MM.1S (cell line): ENCODE measurements around the gene SH3D19.

Experiments
- DNase-seq: peaks from one replicate; pipeline ENCODE4 v3.0.0-alpha.2; 2015
- H2AFZ ChIP-seq: fragments of 300-600 bp; sonication (generic); 2 replicates; pipeline ENCODE4 v1.6.0; 2016; ENCODE audit warnings: antibody characterized with exemption, low read length
- H3F3A ChIP-seq: fragments of 300-600 bp; sonication (generic); 2 replicates; pipeline ENCODE4 v1.6.1; 2016; ENCODE audit warnings: mild to moderate bottlenecking, antibody characterized with exemption, low read length, moderate library complexity, mixed read lengths; ENCODE audit not compliant: insufficient read depth
- H3K27ac ChIP-seq: fragments of 300-600 bp; sonication (generic); 2 replicates; pipeline ENCODE4 v1.5.1; 2016; ENCODE audit warnings: mild to moderate bottlenecking, low read length
- H3K27me3 ChIP-seq: fragments of 300-600 bp; sonication (generic); replicated peaks from 2 replicates; pipeline ENCODE4 v1.6.0; 2016; ENCODE audit warnings: low read length; ENCODE audit not compliant: insufficient read depth
- H3K36me3 ChIP-seq: fragments of 300-600 bp; sonication (generic); replicated peaks from 2 replicates; pipeline ENCODE4 v1.6.1; 2016; ENCODE audit warnings: mild to moderate bottlenecking, low read length, mixed read lengths; ENCODE audit not compliant: insufficient read depth
- H3K4me1 ChIP-seq: fragments of 300-600 bp; sonication (generic); 2 replicates; pipeline ENCODE4 v1.6.1; 2016; ENCODE audit warnings: low read length, mixed read lengths
- H3K4me2 ChIP-seq: fragments of 300-600 bp; sonication (generic); 2 replicates; pipeline ENCODE4 v1.6.0; 2016; ENCODE audit warnings: low read depth, low read length
- H3K4me3 ChIP-seq: fragments of 300-600 bp; sonication (generic); 2 replicates; pipeline ENCODE4 v1.5.1; 2016; ENCODE audit warnings: low read length, mixed read lengths
- H3K79me2 ChIP-seq: fragments of 300-600 bp; sonication (generic); 2 replicates; pipeline ENCODE4 v1.6.1; 2016; ENCODE audit warnings: mixed run types, low read length, mixed read lengths
- H3K9ac ChIP-seq: fragments of 300-600 bp; sonication (generic); 2 replicates; pipeline ENCODE4 v1.6.1; 2016; ENCODE audit warnings: low read length, mixed read lengths
- H3K9me2 ChIP-seq: fragments of 300-600 bp; sonication (generic); replicated peaks from 2 replicates; pipeline ENCODE4 v1.6.1; 2016; ENCODE audit warnings: mild to moderate bottlenecking, low read length, mixed read lengths; ENCODE audit not compliant: insufficient read depth
- H3K9me3 ChIP-seq: fragments of 300-600 bp; sonication (generic); replicated peaks from 2 replicates; pipeline ENCODE4 v1.6.1; 2016; ENCODE audit warnings: mild to moderate bottlenecking, low read length, mixed read lengths; ENCODE audit not compliant: insufficient read depth
- H4K20me1 ChIP-seq: fragments of 300-600 bp; sonication (generic); 2 replicates; pipeline ENCODE4 v1.6.1; 2016; ENCODE audit warnings: mild to moderate bottlenecking, low read length, moderate library complexity, mixed read lengths; ENCODE audit not compliant: insufficient read depth
- CTCF ChIP-seq: fragments of 300-600 bp; sonication (generic); IDR thresholded peaks from 2 replicates; pipeline ENCODE4 v1.5.1; 2016; ENCODE audit warnings: antibody characterized with exemption, low read length, mixed read lengths
- EZH2 ChIP-seq: fragments of 300-600 bp; sonication (generic); optimal IDR thresholded peaks from 2 replicates; pipeline ENCODE3; 2017; ENCODE audit warnings: low read depth, mild to moderate bottlenecking, antibody characterized with exemption, low read length, mixed read lengths
- EZH2phosphoT487 ChIP-seq: fragments of 300-600 bp; sonication (generic); IDR thresholded peaks from 2 replicates; pipeline ENCODE4 v1.6.1; 2018; ENCODE audit warnings: antibody characterized with exemption, low read length

The SH3D19 gene

GRCh38 chr4:151163855-151164254 lies 161.6 kb downstream of the SH3D19 start:
- Histone ChIP-seq H3K9ac (no peak overlapping the region), H2AFZ (no peak overlapping the region), H4K20me1 (no peaks in the 10 kb centered on the region), H3K4me2 (no peak overlapping the region), H3K27ac (no peak overlapping the region), H3K36me3 (no peaks in the 10 kb centered on the region), H3K27me3 (no peaks in the 10 kb centered on the region), H3K9me3 (no peaks in the 10 kb centered on the region), H3K79me2 (no peaks in the 10 kb centered on the region), H3K4me1 (no peaks in the 10 kb centered on the region), H3F3A (no peaks in the 10 kb centered on the region), H3K4me3 (no peak overlapping the region), H3K9me2 (no peaks in the 10 kb centered on the region)
- no peak for DNase-seq
- TF ChIP-seq EZH2phosphoT487, result no peak
- TF ChIP-seq EZH2, result no peak
- no peak for TF ChIP-seq CTCF

- Histone ChIP-seq H3K27me3 (no peaks in the 10 kb centered on the region), H3K9me2 (no peaks in the 10 kb centered on the region), H3K4me1 (no peaks in the 10 kb centered on the region), H3K9ac (no peak overlapping the region), H3K79me2 (no peaks in the 10 kb centered on the region), H2AFZ (no peak overlapping the region), H3F3A (no peaks in the 10 kb centered on the region), H3K4me2 (no peak overlapping the region), H3K36me3 (no peaks in the 10 kb centered on the region), H3K4me3 (no peak overlapping the region), H3K9me3 (no peaks in the 10 kb centered on the region), H3K27ac (no peak overlapping the region), H4K20me1 (no peaks in the 10 kb centered on the region)
- TF ChIP-seq CTCF (no peak), EZH2phosphoT487 (no peak), EZH2 (no peak)
- DNase-seq, result no peak
Observed at GRCh38 chr4:151158979-151159378, 166.4 kb downstream of the SH3D19 start.

- Histone ChIP-seq H3K9ac (no peak overlapping the region), H4K20me1 (no peaks in the 10 kb centered on the region), H3K4me3 (no peak overlapping the region), H3K36me3 (no peaks in the 10 kb centered on the region), H3K4me1 (no peaks in the 10 kb centered on the region), H2AFZ (no peak overlapping the region), H3K4me2 (no peak overlapping the region), H3K27me3 (no peaks in the 10 kb centered on the region), H3K79me2 (no peaks in the 10 kb centered on the region), H3F3A (no peaks in the 10 kb centered on the region), H3K9me3 (no peaks in the 10 kb centered on the region), H3K27ac (no peak overlapping the region), H3K9me2 (no peaks in the 10 kb centered on the region)
- DNase-seq, result no peak
- TF ChIP-seq CTCF (no peak), EZH2 (no peak), EZH2phosphoT487 (no peak)
Observed at GRCh38 chr4:151157543-151157942, 167.9 kb downstream of the SH3D19 start.
